HUES6 (cell line): ENCODE measurements around the gene MCUB.

Source experiments
- H3K27ac ChIP-seq: 2 replicates; pipeline ENCODE4 v1.7.0; 2013; ENCODE audit warnings: low read depth, mild to moderate bottlenecking, low read length, inconsistent platforms
- H3K27me3 ChIP-seq: 2 replicates; pipeline ENCODE4 v1.6.1; 2013; ENCODE audit warnings: low read length; ENCODE audit not compliant: control insufficient read depth, insufficient read depth
- H3K36me3 ChIP-seq: 2 replicates; pipeline ENCODE4 v1.6.1; 2013; ENCODE audit warnings: low read length; ENCODE audit not compliant: control insufficient read depth, insufficient read depth
- H3K4me1 ChIP-seq: 2 replicates; pipeline ENCODE4 v1.6.1; 2013; ENCODE audit warnings: low read length; ENCODE audit not compliant: control insufficient read depth, insufficient read depth
- H3K4me3 ChIP-seq: 2 replicates; pipeline ENCODE4 v1.5.1; 2013; ENCODE audit warnings: low read depth, low read length
- H3K9ac ChIP-seq: one replicate; pipeline ENCODE4 v1.6.1; 2013; ENCODE audit warnings: mild to moderate bottlenecking, low read length
- H3K9me3 ChIP-seq: 2 replicates; pipeline ENCODE4 v1.6.1; 2013; ENCODE audit warnings: low read depth, low read length; ENCODE audit not compliant: control insufficient read depth, insufficient read depth

MCUB gene

GRCh38 chr4:109601336-109601735, 41.3 kb downstream of the MCUB start:
- no peak overlapping the region for H3K9ac ChIP-seq

GRCh38 chr4:109607976-109608375, 47.9 kb downstream of the MCUB start:
- H3K27ac ChIP-seq = no peak overlapping the region
- H3K4me1 ChIP-seq = no peaks in the 10 kb centered on the region
- no peak overlapping the region for H3K4me3 ChIP-seq
- no peak overlapping the region for H3K9ac ChIP-seq
- H3K27me3 ChIP-seq = no peaks in the 10 kb centered on the region
- no peaks in the 10 kb centered on the region for H3K36me3 ChIP-seq
- peaks cover 5% of the 10 kb centered on the region; the same call in 1 of the 2 replicates for H3K9me3 ChIP-seq

More at GRCh38 chr4:109601336-109601735, 41.3 kb downstream of the MCUB start:
- H3K36me3 ChIP-seq = no peaks in the 10 kb centered on the region
- no peaks in the 10 kb centered on the region for H3K27me3 ChIP-seq
- no peaks in the 10 kb centered on the region for H3K4me1 ChIP-seq
- H3K27ac ChIP-seq = no peak overlapping the region
- peaks cover 33% of the 10 kb centered on the region; the same call in 1 of the 2 replicates for H3K9me3 ChIP-seq
- H3K4me3 ChIP-seq = no peak overlapping the region

GRCh38 chr4:109608879-109609278, 48.8 kb downstream of the MCUB start:
- Histone ChIP-seq H3K9ac (no peak overlapping the region), H3K4me1 (no peaks in the 10 kb centered on the region), H3K27ac (no peak overlapping the region), H3K27me3 (no peaks in the 10 kb centered on the region), H3K9me3 (no peaks in the 10 kb centered on the region), H3K4me3 (no peak overlapping the region), H3K36me3 (no peaks in the 10 kb centered on the region)

DNA sequence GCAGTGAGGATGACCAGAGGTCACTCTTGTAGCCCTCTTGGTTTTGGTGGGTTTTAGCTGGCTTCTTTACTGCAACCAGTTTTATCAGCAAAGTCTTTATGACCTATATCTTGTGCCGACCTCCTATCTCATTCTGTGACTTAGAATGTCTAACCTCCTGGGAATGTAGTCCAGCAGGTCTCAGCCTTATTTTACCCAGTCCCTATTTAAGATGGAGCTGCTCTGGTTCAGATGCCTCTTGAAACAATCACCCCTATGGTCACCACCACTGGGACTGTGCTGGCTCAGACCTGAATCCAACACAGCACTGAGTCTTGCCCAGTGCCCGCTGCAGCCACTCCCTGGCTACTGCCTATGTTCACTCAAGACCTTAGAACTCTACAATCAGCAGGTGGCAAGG, 49.4 kb downstream of the MCUB start:
- H3K9me3 ChIP-seq = no peaks in the 10 kb centered on the region
- no peaks in the 10 kb centered on the region for H3K4me1 ChIP-seq
- H3K36me3 ChIP-seq = no peaks in the 10 kb centered on the region
- no peak overlapping the region for H3K4me3 ChIP-seq
- no peaks in the 10 kb centered on the region for H3K27me3 ChIP-seq
- no peak overlapping the region for H3K27ac ChIP-seq
- no peak overlapping the region for H3K9ac ChIP-seq

- H3K9ac ChIP-seq = no peak overlapping the region
- H3K27me3 ChIP-seq = no peaks in the 10 kb centered on the region
- H3K27ac ChIP-seq = no peak overlapping the region
- H3K36me3 ChIP-seq = no peaks in the 10 kb centered on the region
- no peak overlapping the region for H3K4me3 ChIP-seq
- H3K4me1 ChIP-seq = no peaks in the 10 kb centered on the region
- H3K9me3 ChIP-seq = no peaks in the 10 kb centered on the region
Observed at GRCh38 chr4:109610489-109610888, 50.4 kb downstream of the MCUB start.

GRCh38 chr4:109611045-109611646, 51.1 kb downstream of the MCUB start:
- Histone ChIP-seq H3K4me1 (no peaks in the 10 kb centered on the region), H3K27ac (no peak overlapping the region), H3K36me3 (no peaks in the 10 kb centered on the region), H3K27me3 (no peaks in the 10 kb centered on the region), H3K9ac (no peak overlapping the region), H3K9me3 (no peaks in the 10 kb centered on the region), H3K4me3 (no peak overlapping the region)

DNA sequence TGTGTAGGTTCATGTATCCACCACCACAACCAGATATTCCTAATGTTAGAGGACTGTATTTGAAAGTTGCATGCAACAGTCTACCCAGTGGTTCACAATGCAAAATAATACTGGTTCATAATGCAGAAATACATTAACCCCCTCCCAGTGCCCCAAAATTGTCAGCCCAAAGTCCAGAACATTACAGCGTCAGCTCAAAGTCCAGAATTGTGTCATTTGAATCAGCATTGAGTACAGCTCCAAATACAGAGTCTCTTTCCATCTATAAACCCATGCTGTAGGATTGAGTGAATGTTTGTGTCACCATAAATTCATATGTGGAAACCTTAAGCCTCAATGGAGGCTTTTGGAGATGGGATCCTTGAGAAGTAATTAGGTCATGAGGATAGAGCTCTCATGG, 54.0 kb downstream of the MCUB start:
- Histone ChIP-seq H3K9me3 (no peaks in the 10 kb centered on the region), H3K9ac (no peak overlapping the region), H3K4me1 (peaks cover 6% of the 10 kb centered on the region; the same call in 1 of the 2 replicates), H3K4me3 (no peak overlapping the region), H3K27ac (no peak overlapping the region), H3K36me3 (no peaks in the 10 kb centered on the region), H3K27me3 (no peaks in the 10 kb centered on the region)

GRCh38 chr4:109614466-109614865, 54.4 kb downstream of the MCUB start:
- no peak overlapping the region for H3K27ac ChIP-seq
- no peaks in the 10 kb centered on the region for H3K27me3 ChIP-seq
- no peaks in the 10 kb centered on the region for H3K9me3 ChIP-seq

DNA sequence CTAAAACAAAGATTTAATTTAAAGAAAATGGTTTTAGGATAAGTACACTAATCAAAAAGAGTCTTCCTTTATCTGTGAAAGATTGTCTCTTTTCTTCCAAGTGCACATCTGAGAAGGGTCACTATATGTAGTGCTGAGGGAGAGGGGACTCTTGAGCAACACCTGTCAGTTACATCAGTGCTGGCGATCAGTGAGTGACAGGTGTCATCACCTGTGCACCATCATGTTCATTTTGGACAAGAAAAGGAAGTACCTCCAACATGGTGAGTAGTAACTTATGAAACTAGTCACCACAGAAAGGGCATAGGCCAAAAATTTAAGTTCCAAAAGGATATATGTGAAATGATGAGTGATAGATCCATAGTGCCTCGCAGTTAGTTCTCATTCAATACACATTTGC, 55.7 kb downstream of the MCUB start:
- Histone ChIP-seq H3K9ac (no peak overlapping the region), H3K9me3 (no peaks in the 10 kb centered on the region), H3K27me3 (no peaks in the 10 kb centered on the region), H3K36me3 (no peaks in the 10 kb centered on the region), H3K4me1 (peaks cover 6% of the 10 kb centered on the region; the same call in 1 of the 2 replicates), H3K4me3 (no peak overlapping the region), H3K27ac (no peak overlapping the region)

More at GRCh38 chr4:109614466-109614865, 54.4 kb downstream of the MCUB start:
- Histone ChIP-seq H3K4me1 (peaks cover 6% of the 10 kb centered on the region; the same call in 1 of the 2 replicates), H3K9ac (no peak overlapping the region), H3K4me3 (no peak overlapping the region), H3K36me3 (no peaks in the 10 kb centered on the region)

DNA sequence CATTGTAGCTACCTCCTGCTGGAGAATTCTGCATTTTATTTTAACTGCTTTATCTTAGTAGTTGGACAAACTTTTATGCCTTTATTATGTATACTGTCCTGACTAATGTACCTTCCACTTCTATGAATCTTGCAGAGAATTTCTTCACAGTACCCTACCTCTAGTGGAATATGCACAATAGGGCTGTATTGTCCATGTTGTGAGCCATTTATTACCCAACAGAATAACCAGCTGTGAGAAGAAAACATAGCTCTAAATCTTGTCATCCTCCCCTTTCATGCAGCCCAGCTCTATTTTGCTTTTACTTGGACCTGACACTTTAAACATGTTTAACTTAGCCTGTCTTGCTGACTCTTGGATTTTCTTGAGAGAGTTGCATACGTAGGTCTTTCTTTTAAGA, 56.2 kb downstream of the MCUB start:
- Histone ChIP-seq H3K9ac (no peak overlapping the region), H3K9me3 (no peaks in the 10 kb centered on the region), H3K36me3 (no peaks in the 10 kb centered on the region), H3K27ac (no peak overlapping the region), H3K27me3 (no peaks in the 10 kb centered on the region), H3K4me3 (no peak overlapping the region), H3K4me1 (peaks cover 6% of the 10 kb centered on the region; the same call in 1 of the 2 replicates)

DNA sequence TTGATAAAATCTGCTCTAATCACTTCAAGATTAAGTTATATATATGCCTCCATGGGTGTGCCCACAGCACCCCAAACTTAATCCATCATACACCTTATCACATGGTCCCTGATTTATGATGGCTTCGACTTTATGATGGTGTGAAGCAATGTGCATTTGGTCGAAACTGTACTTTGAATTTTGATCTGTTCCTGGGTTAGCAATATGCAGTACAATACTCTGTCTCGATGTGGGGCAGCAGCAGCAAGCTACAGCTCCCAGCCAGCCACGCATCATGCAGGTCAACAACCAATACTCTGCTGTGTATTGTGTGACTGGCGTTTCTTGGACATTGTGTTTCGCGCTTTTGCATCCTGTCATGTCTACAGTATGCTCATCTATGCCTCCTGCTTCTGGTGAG, 62.6 kb downstream of the MCUB start:
- H3K36me3 ChIP-seq = no peaks in the 10 kb centered on the region
- H3K27ac ChIP-seq = no peak overlapping the region

More for the DNA sequence above, 62.6 kb downstream of the MCUB start:
- Histone ChIP-seq H3K27me3 (no peaks in the 10 kb centered on the region), H3K9ac (no peak overlapping the region), H3K9me3 (no peaks in the 10 kb centered on the region), H3K4me1 (no peaks in the 10 kb centered on the region), H3K4me3 (no peak overlapping the region)
